OCI-M1 (cell line): Measurements from ENCODE around the gene ZIC1.

Experiments used
- DNase-seq: peaks from one replicate; lab custom pipeline; 2025; lab: John Stamatoyannopoulos, UW

The ZIC1 gene

DNA sequence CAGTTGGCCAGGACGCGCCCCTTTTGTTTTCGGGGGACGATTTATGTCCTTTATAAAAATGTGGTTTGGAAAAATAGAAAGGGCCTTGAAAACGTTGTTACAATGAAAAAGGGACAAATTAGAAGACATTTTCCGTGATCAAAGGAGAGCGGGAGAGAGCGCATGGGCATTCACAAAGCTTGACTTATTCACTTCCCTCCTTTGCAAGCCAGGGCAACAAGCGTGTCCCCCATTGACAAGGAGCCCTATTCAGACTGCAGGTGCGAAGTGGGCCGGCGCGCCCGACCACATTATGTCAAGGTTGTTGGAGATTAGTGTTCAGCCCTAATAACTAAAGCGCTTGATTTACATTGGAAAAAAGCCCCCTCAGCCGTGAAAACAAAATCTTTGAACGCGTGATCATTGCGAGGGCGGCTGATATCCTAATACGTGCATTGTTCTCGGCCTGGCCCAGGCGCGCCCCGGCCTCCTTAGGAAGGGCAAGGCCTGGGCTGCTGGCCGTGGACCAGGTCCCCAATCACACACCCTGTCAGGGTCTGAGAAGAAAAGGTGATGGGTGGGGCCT is 28.7 kb upstream of the ZIC1 start:
- no peak for DNase-seq

- DNase-seq = no peak
These were observed 28.2 kb upstream of the ZIC1 start for GRCh38 chr3:147380977-147381376.

- DNase-seq = no peak
These were observed 27.6 kb upstream of the ZIC1 start for GRCh38 chr3:147381596-147381995.

- peak; percentile 54 for DNase-seq
These were observed 25.5 kb upstream of the ZIC1 start for GRCh38 chr3:147383617-147384016.

- no peak for DNase-seq
These were observed 24.7 kb upstream of the ZIC1 start for GRCh38 chr3:147384210-147385058.

GRCh38 chr3:147385059-147386012 is 23.8 kb upstream of the ZIC1 start:
- no peak for DNase-seq

GRCh38 chr3:147387291-147387884 is 21.8 kb upstream of the ZIC1 start:
- no peak for DNase-seq

- DNase-seq = no peak
These were observed 21.1 kb upstream of the ZIC1 start for GRCh38 chr3:147387885-147388699.

DNA sequence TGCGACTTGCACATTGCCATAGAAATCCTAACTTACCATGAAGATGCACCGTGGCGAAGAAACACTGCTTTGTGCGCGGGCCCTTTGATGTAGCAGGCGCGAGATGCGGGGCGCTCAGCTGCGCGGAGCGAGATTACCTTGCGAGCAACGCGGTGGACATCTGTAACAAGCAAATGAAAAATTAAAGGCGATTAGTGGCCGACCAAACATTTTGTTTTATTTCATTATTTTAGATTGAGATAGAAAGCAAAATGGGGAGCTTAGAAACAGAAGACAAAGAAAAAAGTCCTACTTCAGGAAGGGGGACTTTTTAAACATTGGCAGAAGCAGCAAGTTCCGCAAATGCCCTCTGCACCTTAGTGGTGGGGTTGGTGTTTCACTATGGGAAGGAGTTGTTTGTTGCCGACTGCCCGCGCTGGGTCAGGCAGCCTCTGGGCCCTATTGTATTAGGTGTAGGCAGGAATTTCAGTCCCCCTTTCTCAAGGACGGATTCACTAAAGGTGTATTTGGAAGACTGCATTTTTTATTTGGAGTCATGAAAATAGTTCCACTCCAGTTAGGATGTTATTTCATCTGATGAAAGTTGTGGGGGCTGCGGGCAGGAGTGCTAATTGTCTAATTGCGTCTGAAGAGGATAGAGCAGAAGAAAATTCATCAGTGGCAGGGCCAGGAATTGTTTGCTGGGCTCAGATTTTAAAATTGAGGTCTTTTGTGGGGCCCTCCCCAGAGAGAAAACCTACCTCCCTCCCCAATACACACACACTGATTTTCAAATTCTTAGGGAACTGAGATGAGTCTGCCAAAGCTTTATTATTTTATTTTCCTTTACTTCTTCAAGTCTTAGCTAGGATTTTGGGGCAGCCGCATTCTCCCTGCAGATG is 20.2 kb upstream of the ZIC1 start:
- DNase-seq = no peak

- no peak for DNase-seq
These were observed 19.4 kb upstream of the ZIC1 start for GRCh38 chr3:147389717-147390116.

DNA sequence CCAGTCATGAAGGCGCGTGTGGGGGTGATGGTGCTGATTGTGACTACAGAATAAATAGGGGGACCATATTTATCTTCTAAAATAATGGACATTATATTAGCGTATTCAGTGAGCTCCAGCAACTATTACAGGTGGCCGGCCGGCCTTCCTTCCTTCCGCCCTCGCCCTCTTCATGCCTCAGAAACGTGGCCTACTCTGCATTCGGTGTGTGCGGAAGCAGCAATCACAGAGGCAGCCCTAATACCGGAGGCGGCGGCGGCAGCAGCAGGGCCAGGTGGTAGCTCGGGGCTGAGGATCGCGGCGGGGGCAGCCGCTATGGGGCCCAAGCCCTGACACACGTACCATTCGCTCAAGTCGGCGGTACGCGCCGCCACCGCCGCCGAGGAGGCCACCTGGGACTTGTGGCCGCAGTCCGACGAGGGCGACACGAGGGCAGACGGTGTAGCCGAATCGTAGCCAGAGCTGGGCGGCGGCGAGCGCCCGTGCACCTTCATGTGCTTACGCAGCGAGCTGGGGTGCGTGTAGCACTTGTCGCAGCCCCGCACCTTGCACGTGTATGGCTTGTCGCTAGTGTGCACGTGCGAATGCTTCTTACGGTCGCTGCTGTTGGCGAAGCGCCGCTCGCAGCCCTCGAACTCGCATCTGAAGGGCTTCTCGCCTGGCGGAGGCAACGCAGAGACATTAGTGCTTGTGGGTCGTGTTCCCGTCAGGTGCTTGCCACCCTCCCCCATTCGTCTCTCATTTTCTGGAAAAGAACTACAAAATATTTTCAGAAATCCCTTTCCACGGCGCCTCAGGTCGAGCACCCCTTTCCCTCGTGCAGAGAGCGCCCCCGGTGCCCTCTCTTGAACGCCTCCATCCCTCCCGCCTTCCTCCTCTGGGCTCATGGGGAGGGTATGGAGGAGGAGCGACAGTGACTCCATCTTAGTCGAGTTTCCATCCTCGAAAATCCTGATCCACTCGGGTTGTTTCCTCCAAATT is 18.3 kb upstream of the ZIC1 start:
- DNase-seq = no peak

GRCh38 chr3:147391781-147392624 is 17.2 kb upstream of the ZIC1 start:
- no peak for DNase-seq

DNA sequence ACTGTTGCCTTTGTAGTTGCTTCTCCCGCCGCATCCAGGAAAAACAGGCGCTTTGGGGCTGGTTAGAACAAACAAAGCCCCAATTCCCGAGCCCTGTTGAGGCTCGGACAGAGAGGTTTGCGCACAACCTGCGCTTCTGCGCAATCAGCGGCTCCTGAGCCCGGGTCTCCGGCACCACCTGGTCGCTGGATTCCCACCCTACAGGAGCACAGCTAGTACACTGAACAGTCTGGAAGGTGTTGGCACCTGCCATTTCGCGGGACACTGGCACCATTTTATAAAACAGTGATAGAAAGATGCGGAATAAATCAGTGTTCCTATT is 16.6 kb upstream of the ZIC1 start:
- DNase-seq = no peak

DNA sequence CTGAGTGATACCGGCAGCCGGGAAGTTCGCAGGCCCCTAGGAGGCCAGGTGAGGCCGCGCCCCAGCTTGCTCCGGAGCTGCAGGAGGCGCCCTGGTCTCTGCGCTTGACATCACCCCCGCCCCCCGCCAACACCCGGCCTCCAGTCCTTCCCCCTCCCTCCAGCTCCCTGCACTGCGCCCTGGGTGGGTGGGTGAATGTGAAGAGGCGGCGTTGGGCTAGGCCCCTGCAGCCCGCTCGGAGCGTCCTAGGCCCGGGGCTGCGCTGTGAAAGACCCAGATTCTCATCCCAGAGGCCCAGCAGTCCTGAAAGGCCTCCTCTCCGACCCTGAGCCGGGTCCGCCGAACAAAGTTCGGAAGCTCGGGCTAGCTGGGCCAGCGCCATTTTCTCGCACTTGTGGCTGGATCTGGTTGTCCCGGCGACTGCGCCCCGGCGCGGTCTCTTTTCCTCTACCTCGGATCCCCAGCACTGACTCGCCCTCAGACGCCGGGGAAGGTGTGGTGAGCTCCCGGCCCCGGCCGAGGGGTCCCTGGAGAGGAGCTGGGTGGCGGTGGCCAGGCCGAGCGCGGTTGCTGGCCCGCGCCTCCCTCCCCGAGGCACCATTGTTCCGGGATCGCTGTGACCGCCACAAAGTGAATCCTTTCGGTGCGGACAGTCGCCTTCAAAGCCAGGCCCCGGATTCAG is 15.8 kb upstream of the ZIC1 start:
- DNase-seq = no peak

GRCh38 chr3:147393943-147394883 is 15.0 kb upstream of the ZIC1 start:
- no peak for DNase-seq

DNA sequence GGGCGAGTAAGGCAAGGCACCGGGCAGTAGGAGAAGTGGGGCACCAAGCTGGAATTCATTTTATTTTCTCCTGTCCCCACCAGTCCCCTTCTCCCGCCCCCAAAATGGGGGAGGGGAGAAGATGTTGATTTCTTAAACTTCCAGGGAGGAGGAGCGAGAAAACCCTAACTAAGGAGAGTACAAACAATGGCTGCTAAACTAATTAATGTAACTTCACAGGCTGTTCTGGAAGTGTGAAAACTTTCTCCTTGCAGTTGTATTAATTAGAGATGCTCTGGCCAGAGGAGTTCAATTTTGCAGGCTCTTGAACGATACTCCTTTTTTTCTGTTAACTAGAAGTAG is 14.3 kb upstream of the ZIC1 start:
- no peak for DNase-seq
